Thyroid gland (tissue), 4 donors: Measurements from ENCODE around the gene PPOX. TPM values are rescaled to one million over a fixed set of nuclear protein-coding genes. Genes with fewer than 3 reads are reported as not detected.

Experiments
- DNase-seq, 2 donors: peaks; one replicate each; pipeline ENCODE4 v3.0.0-alpha.2; 2019
- H3K27ac ChIP-seq, 3 donors: fragments of 200-600 bp; sonication (generic); 1 replicate in 2 of 3; 2 replicates in 1 of 3; pipeline ENCODE4 v1.5.1; 2016 to 2019; ENCODE audit warnings: mild to moderate bottlenecking in 1 of 3, moderate library complexity in 1 of 3
- H3K27me3 ChIP-seq: fragments of 200-600 bp; sonication (generic); one replicate; pipeline ENCODE4 v1.5.1; 2019
- H3K36me3 ChIP-seq, 2 donors: fragments of 200-600 bp; sonication (generic); one replicate each; pipeline ENCODE4 v1.5.1; 2016 to 2019
- H3K4me1 ChIP-seq, 2 donors: fragments of 200-600 bp; sonication (generic); one replicate each; pipeline ENCODE4 v1.5.1; 2017 to 2019
- H3K4me3 ChIP-seq, 3 donors: fragments of 200-600 bp; sonication (generic); replicated peaks in 1 of 3; 1 replicate in 2 of 3; 2 replicates in 1 of 3; pipeline ENCODE4 v1.5.1; 2016; ENCODE audit warnings: mild to moderate bottlenecking in 1 of 3
- H3K9me3 ChIP-seq: fragments of 200-600 bp; sonication (generic); one replicate; pipeline ENCODE4 v1.5.1; 2017
- POLR2A ChIP-seq, 2 donors: fragments of 450-650 bp; IDR thresholded peaks; one replicate each; pipeline ENCODE4 v1.6.1; 2017; ENCODE audit warnings: antibody characterized with exemption in 2 of 2, mild to moderate bottlenecking in 2 of 2, moderate library complexity in 1 of 2
- WGBS, 2 donors: methylation state at CpG; one replicate each; pipeline ENCODE4 v1.1.5; 2017; 5-methylcytosine and 5-hydroxymethylcytosine counted together
- intact Hi-C: fragments of 100-400 bp; cut with DNase I; formaldehyde crosslinking; loops from one replicate; pipeline ENCODE4 v1.15.1; 2023
- total RNA-seq, 4 donors: library from RNA; depleted of rRNA; stranded (reverse); fragments of >200 nt; gene quantifications; one replicate each; pipeline ENCODE4 v1.2.3, GENCODE V29; 2016
- TF ChIP-seq, protein P1 (sequence below), 6 experiments: fragments of 200-600 bp in 3 of 6; fragments of 450-650 bp in 3 of 6; sonication (generic) in 3 of 6; IDR thresholded peaks; one replicate each; pipeline ENCODE4 v1.5.1; 2016 to 2019; ENCODE audit warnings: antibody characterized with exemption in 6 of 6, mild to moderate bottlenecking in 2 of 6, inconsistent platforms in 1 of 6, moderate library complexity in 1 of 6

Gene PPOX
- total RNA-seq, 4 donors from 2014 or later = 12.6 to 30.0 (median 21.8) TPM

- Histone ChIP-seq H3K27me3 (no peaks in the 10 kb centered on the region), H3K4me1 (peaks cover 20 to 54% of the 10 kb centered on the region in 2 donors), H3K9me3 (no peaks in the 10 kb centered on the region), H3K4me3 (peak within 1 kb of the TSS; percentile 50 to 69 (median 67)), H3K27ac (peak within 1 kb of the TSS; percentile 94 to 96 (median 94)), H3K36me3 (peaks cover 5 to 22% of the 10 kb centered on the region in 2 donors)
- peak; percentile 99 for DNase-seq
- 4 to 6% methylated on average over 31 to 36 of the region's 53 CpGs for WGBS, 2 donors
- TF ChIP-seq POLR2A (IDR thresholded peaks at IDR 0.05) = peak in 1 of 2 donors; percentile 85
- TF ChIP-seq, protein P1, sequence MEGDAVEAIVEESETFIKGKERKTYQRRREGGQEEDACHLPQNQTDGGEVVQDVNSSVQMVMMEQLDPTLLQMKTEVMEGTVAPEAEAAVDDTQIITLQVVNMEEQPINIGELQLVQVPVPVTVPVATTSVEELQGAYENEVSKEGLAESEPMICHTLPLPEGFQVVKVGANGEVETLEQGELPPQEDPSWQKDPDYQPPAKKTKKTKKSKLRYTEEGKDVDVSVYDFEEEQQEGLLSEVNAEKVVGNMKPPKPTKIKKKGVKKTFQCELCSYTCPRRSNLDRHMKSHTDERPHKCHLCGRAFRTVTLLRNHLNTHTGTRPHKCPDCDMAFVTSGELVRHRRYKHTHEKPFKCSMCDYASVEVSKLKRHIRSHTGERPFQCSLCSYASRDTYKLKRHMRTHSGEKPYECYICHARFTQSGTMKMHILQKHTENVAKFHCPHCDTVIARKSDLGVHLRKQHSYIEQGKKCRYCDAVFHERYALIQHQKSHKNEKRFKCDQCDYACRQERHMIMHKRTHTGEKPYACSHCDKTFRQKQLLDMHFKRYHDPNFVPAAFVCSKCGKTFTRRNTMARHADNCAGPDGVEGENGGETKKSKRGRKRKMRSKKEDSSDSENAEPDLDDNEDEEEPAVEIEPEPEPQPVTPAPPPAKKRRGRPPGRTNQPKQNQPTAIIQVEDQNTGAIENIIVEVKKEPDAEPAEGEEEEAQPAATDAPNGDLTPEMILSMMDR (IDR thresholded peaks at IDR 0.05) = no peak
- intact Hi-C loops = no loop called here
These were observed 35.8 kb downstream of the PPOX start, which contains the start of gene NDUFS2 for GRCh38 chr1:161201836-161202712. TSS of gene NDUFS2 (plus strand) at chr1:161202367. CDS start at chr1:161202386, 19 bp downstream.

- no peaks in the 10 kb centered on the region for H3K27me3 ChIP-seq
- peaks cover 40 to 52% of the 10 kb centered on the region in 2 donors for H3K36me3 ChIP-seq
- TF ChIP-seq, protein P1 (IDR thresholded peaks at IDR 0.05) = no peak
- no peak for TF ChIP-seq POLR2A (IDR thresholded peaks at IDR 0.05)
- no peak overlapping the region for H3K4me3 ChIP-seq
- H3K9me3 ChIP-seq = no peaks in the 10 kb centered on the region
- peaks cover 11 to 28% of the 10 kb centered on the region in 2 donors for H3K4me1 ChIP-seq
- WGBS, 2 donors = 84 to 86% methylated on average over 12 of the region's 12 CpGs
- intact Hi-C loops = no loop called here
- H3K27ac ChIP-seq = peak overlapping the region; percentile 26 to 74 (median 67)
- no peak for DNase-seq
These were observed 40.4 kb downstream of the PPOX start for GRCh38 chr1:161206411-161207140.

DNA sequence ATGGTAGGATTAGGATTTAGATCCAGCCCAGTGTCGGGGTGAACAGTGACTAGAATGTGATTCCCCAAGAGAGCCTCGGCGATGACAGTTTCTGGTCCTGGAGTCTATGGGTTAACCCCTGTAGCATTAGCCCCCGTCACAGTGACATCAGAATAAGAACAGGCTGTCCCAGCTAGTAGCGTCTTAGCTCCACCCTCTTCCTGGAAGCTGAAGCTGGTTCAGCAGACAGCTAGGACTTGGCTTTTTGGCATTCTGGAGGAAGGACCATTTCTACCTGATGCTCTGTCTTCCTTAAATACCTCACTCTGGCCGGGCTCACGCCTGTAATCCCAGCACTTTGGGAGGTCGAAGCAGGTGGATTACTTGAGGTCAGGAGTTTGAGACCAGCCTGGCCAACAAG, 40.9 kb downstream of the PPOX start:
- Histone ChIP-seq H3K9me3 (no peaks in the 10 kb centered on the region), H3K27me3 (no peaks in the 10 kb centered on the region), H3K36me3 (peaks cover 46 to 58% of the 10 kb centered on the region in 2 donors), H3K4me3 (no peak overlapping the region), H3K4me1 (peaks cover 11 to 24% of the 10 kb centered on the region in 2 donors), H3K27ac (peak overlapping the region; percentile 58 to 74 (median 67))
- intact Hi-C loops = no loop called here
- WGBS, 2 donors = 77% methylated on average over 8 of the region's 8 CpGs
- TF ChIP-seq, protein P1 (IDR thresholded peaks at IDR 0.05) = no peak
- TF ChIP-seq POLR2A (IDR thresholded peaks at IDR 0.05) = peak in 1 of 2 donors; percentile 28
- no peak for DNase-seq

GRCh38 chr1:161209790-161210409, 43.7 kb downstream of the PPOX start:
- H3K27ac ChIP-seq = no peak overlapping the region
- WGBS, 2 donors = 35 to 45% methylated on average over 11 of the region's 11 CpGs
- DNase-seq = peak; percentile 84
- H3K4me1 ChIP-seq = peaks cover 0 to 5% of the 10 kb centered on the region in 2 donors
- peaks cover 71 to 73% of the 10 kb centered on the region in 2 donors for H3K36me3 ChIP-seq
- no peak overlapping the region for H3K4me3 ChIP-seq
- TF ChIP-seq, protein P1 (IDR thresholded peaks at IDR 0.05) = peak; percentile 77 to 90 (median 86)
- no peak for TF ChIP-seq POLR2A (IDR thresholded peaks at IDR 0.05)
- no peaks in the 10 kb centered on the region for H3K9me3 ChIP-seq
- intact Hi-C loops = no loop called here
- H3K27me3 ChIP-seq = no peaks in the 10 kb centered on the region
